ENCODE measurements around the gene COLEC12. TPM values are rescaled to one million over a fixed set of nuclear protein-coding genes. Genes with fewer than 3 reads are reported as not detected.
A peak's percentile ranks its signal among the peaks of the same experiment; 100 is the strongest.

COLEC12 gene
- total RNA-seq, 2 donors from 2014 or later, result 10.9 to 15.3 TPM

GRCh38 chr18:363301-364085 is 137.0 kb downstream of the COLEC12 start:
- peak overlapping the region; percentile 23 to 35 for H3K27ac ChIP-seq
- no peaks in the 10 kb centered on the region for H3K9me3 ChIP-seq
- H3K4me3 ChIP-seq, result no peak overlapping the region
- H3K4me1 ChIP-seq, result peaks cover 0 to 7% of the 10 kb centered on the region in 2 donors
- no peak for DNase-seq (ENCODE audit: low spot score)
- H3K36me3 ChIP-seq, result no peaks in the 10 kb centered on the region
- no peak for TF ChIP-seq CTCF (IDR thresholded peaks at IDR 0.05)
- H3K27me3 ChIP-seq, result no peaks in the 10 kb centered on the region

- Histone ChIP-seq H3K27ac (peak overlapping the region; percentile 23 to 35), H3K9me3 (no peaks in the 10 kb centered on the region), H3K36me3 (no peaks in the 10 kb centered on the region), H3K4me1 (peaks cover 0 to 7% of the 10 kb centered on the region in 2 donors), H3K4me3 (no peak overlapping the region), H3K27me3 (no peaks in the 10 kb centered on the region)
- DNase-seq (ENCODE audit: low spot score), result no peak
- no peak for TF ChIP-seq CTCF (IDR thresholded peaks at IDR 0.05)
These were observed 137.9 kb downstream of the COLEC12 start for GRCh38 chr18:362311-363290.

DNA sequence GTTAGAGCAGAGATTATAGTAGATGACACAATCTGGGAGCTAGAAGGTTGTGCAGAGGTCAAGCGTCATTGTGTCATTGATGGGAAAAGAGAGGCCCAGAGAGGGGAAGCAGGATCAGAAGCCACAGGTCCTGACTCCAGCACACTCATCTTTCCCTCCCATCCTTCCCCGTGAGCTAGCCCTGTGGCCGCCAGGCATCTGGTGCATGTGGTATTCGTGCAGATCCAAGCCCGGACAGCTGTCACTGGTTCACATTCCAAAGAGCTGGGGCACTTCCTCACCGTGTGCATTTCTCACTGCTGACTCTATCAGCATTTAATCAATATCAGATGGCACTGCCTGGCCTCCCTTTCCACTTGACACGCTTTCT is 138.6 kb downstream of the COLEC12 start:
- H3K36me3 ChIP-seq, result no peaks in the 10 kb centered on the region
- peaks cover 0 to 7% of the 10 kb centered on the region in 2 donors for H3K4me1 ChIP-seq
- H3K27me3 ChIP-seq, result no peaks in the 10 kb centered on the region
- peak overlapping the region; percentile 23 to 35 for H3K27ac ChIP-seq
- no peak overlapping the region for H3K4me3 ChIP-seq
- no peak for DNase-seq (ENCODE audit: low spot score)
- no peak for TF ChIP-seq CTCF (IDR thresholded peaks at IDR 0.05)
- H3K9me3 ChIP-seq, result no peaks in the 10 kb centered on the region

GRCh38 chr18:361100-361732 is 139.3 kb downstream of the COLEC12 start:
- no peak for TF ChIP-seq CTCF (IDR thresholded peaks at IDR 0.05)
- no peaks in the 10 kb centered on the region for H3K9me3 ChIP-seq

GRCh38 chr18:360676-361075 is 139.8 kb downstream of the COLEC12 start:
- no peak overlapping the region for H3K4me3 ChIP-seq
- TF ChIP-seq CTCF (IDR thresholded peaks at IDR 0.05), result no peak
- H3K27ac ChIP-seq, result no peak overlapping the region
- DNase-seq (ENCODE audit: low spot score), result no peak
- no peaks in the 10 kb centered on the region for H3K9me3 ChIP-seq
- no peaks in the 10 kb centered on the region for H3K27me3 ChIP-seq
- peaks cover 0 to 7% of the 10 kb centered on the region in 2 donors for H3K4me1 ChIP-seq
- no peaks in the 10 kb centered on the region for H3K36me3 ChIP-seq

More at GRCh38 chr18:361100-361732, 139.3 kb downstream of the COLEC12 start:
- DNase-seq (ENCODE audit: low spot score), result no peak
- no peak overlapping the region for H3K4me3 ChIP-seq
- peaks cover 0 to 7% of the 10 kb centered on the region in 2 donors for H3K4me1 ChIP-seq
- H3K27ac ChIP-seq, result no peak overlapping the region
- H3K27me3 ChIP-seq, result no peaks in the 10 kb centered on the region
- H3K36me3 ChIP-seq, result no peaks in the 10 kb centered on the region

Measured in right atrium auricular region (tissue), 2 donors.